Fibroblast of peridontal ligament (primary cell): ENCODE measurements around the gene PHF19.

Experiments used
- DNase-seq: peaks from one replicate; pipeline ENCODE4 v3.0.0-alpha.2; 2010; ENCODE audit errors: extremely low read depth

PHF19 gene

DNA sequence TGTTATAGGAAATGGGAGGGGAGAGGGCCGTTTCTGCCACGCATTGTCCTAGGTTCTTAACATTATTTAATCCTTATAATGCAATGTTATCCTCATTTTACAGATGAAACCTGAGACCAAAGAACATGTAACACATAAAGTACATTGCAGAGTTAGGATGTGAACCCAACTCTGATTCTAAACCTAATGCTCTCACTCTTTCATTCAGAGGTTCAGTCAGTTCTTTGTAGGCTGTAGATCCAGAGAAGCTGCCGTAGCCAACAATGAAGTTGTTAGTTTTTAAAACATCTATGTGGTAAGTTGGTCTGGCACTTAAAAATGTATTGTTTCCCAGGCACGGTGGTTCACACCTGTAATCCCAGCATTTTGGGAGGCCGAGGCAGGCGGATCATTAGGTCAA is 23.8 kb downstream of the PHF19 start:
- no peak for DNase-seq

DNA sequence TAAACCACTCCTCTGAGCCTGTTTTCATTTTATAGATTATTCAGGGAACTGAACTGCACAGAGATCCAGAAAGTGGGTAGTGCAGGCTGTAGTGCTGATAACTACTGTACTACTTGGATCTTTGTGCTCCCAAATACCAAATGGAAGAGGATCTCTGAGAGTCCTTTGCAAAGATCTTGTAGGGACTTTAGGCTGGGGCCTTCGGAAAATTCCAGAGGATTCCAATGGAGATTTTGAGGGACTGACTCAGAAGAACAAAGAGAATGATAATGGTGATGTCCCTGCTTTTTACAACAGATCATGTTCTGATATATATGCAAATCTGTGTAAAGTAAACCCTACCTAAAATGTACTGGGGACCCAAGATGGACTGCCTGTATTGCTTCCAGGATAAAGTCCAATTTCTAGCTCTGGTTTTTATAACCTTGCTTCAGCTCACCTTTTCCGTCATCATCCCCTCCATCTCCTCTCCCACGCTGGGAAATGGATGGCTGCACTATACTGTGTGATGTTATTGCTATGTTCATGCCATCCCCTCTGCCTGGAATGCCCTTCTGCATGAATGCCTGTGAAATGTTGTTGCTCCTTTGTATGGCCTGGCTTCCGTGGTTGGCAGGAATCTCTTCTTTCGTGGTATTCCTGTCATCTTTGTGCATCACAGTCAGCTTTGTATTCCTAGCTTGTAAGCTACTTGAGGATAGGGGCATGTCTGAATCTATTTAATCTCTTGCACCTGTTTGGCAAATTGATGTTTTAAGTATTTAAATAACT is 24.6 kb downstream of the PHF19 start:
- DNase-seq = no peak

DNA sequence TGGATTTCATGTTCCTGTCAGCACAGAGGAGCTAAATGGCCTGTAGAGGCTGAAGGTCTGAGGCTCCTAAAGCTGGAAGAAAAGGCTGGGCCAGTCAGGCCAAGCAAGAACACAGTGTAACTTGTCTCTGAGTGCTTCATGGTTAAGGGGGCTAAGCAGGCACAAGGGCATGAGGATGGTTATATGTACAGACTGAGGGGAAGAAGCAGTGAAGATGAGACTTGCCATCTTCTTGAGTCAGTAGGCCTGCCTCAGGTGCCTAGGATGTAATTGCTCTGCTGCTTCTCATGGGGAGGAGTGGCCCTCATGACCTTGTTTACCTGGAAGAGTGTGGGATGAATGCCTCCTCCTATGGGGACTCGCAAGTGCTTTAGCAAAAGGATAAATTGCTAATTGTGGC is 25.5 kb downstream of the PHF19 start:
- DNase-seq = no peak

DNA sequence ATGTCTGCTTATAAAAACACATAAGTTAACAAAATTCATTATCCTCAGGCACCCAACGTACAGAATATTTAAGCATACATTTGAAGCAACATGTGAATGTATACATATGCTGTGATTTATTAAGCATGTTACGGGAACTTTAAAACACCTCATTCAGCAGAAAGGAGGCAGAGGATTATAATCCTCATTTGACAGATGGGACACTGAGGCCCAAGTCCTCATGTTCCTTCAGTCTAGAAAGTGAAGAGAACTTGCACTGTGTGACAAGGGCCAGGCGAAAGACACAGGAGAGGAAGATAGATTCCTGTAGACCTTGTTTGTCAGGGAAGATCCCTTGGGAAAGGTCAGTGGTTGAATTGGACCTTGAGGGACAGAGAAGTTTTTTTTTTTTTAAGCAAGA is 26.7 kb downstream of the PHF19 start:
- DNase-seq = no peak

DNA sequence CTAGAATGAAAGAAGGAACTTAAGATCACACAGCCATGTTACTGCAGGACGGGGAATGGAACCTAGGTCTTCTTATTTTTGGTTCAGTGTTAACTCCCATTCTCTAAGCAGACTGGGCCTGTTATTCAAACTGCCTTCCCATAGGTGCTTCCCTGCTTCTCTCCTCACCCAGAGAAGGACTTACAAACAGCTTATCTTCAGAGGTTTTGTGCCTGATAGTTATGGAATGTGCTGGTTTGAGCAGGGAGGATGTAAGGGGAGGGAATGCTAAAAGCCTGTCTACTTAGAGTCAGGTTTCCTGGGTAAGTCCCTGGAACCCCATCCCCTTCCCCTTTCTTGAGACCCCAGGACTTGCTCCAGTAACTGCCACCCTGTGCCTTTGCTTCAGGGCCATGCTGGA is 30.1 kb downstream of the PHF19 start:
- no peak for DNase-seq

DNA sequence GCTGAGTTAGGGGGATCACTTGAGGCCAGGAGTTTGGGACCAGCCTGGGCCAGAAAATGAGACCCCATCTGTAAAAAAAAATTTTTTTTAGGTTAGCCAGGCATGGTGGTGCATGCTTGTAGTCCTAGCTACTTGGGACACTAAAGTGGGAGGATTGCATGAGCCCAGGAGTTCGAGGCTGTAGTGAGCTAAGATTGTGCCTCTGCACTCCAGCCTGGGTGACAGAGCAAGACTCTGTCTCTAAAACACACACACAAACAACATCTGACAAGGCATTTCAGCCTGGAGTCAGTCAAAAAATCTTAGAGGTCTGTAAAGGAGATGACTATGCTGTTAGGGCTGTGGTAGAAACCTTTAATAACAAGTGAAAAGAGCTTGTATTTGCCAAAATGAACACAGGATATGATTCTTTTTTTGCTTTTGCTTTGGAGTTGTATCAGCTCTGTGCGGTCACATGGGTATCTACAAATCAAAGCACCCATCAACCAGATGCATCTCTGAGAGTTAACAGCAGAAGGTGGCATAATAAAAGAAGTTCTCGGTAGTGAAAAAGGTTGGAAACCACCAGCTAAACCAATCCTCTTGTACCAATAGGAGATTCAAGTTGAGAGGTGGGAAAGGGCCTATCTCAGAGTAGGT is 30.6 kb downstream of the PHF19 start:
- DNase-seq = no peak

DNA sequence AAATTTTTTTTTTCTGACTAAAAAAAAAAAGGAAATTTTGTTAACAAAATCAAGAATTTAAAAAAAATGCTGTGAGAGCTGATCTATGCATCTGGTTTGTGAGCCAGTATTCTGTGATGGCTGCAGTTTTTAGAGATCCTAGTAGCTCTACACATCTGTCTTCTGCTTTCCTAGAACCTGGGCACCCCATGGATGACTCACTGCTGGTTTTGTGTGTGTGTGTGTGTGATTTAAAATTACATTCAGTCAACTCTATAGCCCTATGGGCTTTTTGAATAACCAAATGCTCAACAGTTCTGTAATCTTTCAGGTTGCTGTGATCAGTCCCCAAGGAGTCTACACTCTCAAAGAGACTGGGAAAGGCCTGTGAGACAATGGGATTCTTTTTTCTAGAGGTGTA is 31.7 kb downstream of the PHF19 start:
- DNase-seq = peak; percentile 21

DNA sequence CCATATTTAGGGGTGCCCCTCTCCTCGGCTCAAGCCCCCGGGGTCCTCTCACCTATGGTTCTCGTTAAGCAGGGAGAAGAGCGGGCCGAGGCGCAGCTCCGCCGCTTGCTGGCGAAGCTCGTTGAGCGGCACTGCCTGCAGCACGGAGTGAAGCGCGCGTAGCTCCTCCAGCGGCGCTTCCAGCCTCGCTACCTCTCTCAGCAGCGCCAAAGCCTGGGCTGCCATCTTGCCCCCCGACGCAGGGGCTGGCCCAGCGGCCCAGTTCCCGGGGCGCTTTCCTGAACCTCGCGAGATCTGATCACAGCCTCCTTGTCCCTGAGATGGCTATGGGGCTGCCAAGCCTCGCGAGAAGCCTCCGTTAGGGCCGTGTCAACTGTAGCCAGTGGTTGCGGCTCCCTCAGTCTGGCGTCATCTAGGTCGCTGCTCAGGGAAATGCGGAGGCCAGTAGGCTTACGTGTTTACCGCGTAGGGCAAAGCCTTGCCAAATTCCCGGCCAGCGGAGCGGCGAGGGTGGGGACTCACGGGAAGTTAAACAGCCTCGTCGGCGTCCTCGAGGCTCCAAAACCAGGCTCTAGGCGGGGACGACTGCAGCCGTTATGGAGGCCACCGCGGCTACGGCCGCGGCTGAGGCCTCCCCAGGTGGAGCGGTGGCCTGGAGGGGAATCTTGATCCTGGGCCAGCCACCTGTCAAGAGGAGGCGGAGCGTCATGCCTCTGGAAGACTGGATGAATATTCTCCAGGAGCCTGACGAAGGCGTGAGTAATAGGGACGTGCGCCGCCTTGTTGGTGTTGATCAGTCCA is 34.1 kb downstream of the PHF19 start, which contains the start of gene PSMD5:
TSS of gene PSMD5 (minus strand) at position 238 of the 801 bp plus-strand sequence. CDS start at position 225, 13 bp downstream.
- DNase-seq = peak; percentile 100

DNA sequence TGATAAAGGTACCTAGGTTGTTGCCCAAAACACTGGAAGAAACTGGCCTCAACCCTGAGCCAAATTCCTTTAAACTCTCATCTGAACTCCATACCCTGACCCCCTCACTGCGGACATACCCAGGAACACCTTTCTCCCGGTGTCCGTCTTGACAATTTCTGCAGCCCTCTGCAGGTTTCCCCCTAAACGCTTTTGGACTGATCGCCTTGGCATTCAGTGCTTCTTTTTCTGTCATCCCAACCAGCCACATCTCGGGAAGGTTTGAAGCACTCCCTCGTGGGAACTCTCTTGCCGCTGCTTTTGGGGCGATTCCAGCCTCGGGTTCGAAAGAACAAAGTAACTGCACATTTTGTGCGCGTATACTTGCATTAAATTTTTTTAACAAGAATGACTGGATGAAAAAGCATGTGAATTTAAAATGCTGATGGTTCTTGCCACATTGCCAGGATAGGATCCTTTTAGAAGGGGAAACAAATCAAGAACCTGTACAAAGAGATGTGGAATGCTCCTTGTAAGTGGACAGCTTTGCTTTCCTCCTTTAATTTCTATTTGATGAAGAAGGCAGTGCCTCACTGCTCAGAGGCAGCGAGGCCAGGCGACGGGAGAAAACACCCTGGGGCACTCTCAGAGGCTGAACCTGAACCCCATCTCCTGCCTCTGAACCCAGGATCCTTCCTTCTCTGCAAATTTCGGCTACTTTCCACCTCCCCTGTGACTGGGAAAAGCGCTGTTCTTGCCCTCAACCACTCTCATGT is 34.9 kb downstream of the PHF19 start:
- peak; percentile 34 for DNase-seq

DNA sequence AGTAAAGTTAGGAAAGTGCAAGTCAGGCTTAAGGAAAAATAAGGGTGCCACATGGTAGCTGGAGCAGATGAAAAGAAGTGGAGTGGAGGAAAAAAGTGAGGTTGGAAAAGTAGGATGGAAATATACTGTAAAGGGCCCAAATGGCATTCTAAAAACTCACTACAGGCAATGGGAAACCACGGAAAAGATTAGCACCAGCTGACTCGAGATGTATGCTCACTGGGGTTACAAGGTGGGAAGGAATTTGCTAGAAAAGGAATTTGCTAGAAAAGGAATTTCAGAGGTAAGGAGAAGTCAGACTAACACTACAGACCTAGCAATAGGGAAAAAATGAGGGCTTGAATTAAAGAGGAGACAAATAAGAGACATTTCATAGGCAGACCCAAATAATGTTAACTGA is 37.8 kb downstream of the PHF19 start:
- peak; percentile 11 for DNase-seq

DNA sequence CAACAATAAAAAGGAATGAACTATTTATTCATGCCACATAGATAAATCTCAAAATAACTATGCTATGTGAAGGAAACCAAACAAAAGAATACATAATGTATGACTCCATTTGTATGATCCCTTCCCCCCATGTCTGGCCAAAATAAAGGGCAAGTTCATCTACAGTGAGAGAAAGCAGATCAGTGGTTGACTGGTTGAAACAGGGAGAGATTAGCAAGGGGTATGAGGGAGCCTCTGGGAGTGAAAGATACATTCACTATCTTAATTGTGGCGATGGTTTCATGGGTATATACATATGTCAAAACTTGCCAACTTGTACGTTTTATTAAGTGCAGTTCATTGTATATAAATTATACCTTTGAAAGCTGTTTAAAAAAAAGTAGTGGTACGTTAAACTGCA is 39.1 kb downstream of the PHF19 start:
- no peak for DNase-seq

DNA sequence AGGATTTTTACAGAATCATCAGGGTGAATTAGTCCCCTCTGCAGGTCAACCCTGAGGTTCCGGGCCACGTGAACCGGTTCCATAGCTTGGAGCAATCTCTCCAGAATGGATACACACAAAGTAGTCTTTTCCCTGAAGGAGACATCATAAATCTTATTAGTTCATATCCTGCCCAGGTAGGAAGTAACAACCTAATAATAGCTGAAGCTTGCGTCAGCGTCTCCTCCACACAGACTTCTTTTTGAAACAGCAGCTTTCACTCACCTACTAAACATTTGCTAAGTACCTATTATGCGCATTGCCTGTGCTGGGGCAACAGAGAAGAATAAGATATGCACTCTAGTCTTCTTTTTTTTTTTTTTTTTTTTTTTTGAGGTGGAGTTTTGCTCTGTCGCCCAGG is 43.7 kb downstream of the PHF19 start:
- no peak for DNase-seq

DNA sequence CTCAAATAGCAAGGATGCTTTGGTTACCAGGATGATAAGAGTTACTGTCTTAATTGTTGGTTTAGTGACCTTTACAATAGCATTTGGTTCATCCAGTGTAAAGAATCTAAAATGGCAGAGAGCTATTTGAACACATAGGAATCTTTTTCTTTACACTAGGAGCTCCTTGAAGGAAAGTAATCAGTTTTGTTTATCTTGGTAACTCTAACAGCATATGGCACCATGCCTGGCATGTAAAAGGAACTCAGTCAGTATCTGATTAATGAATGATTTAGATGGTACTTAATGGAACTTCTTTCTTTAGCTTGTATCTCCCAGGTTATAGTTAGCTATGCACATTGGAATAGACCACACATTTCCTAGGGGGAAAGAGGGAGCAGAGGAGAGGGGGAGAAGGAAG is 44.2 kb downstream of the PHF19 start:
- DNase-seq = no peak

DNA sequence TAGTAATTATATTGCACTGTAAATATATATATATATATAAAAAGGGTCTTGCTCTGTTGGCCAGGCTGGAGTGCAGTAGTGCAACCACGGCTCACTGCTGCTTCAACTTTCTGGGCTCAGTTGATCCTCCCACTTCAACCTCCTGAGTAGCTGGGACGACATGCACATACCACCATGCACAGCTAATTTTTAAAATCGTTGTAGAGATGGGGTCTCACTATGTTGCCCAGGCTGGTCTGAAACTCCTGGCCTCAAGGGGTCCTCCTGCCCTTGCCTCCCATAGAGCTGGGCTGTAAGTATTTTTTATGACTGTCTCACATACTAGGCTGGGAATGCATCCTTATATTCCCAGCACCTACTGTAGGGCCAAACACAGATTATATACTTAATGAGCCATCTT is 46.1 kb downstream of the PHF19 start:
- DNase-seq = no peak

DNA sequence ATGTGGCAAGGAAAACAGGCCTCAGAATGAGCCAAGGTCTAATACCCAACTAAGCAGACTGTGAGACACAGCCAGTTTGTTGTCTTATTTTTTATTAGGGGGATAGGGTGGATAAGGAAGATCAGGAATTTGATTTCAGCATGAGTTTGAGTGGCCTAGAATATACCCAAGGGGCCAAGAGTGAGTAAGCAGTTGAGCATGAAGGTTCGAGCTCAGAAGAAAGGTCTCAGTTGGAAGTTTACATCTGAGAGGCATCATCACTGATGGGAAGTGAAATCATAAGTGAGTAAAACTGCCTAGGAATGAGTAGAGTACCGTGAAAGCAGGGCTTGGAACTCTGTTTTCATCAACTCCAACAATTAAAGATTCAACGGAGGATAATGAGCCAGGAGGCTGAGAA is 46.8 kb downstream of the PHF19 start:
- peak; percentile 58 for DNase-seq

DNA sequence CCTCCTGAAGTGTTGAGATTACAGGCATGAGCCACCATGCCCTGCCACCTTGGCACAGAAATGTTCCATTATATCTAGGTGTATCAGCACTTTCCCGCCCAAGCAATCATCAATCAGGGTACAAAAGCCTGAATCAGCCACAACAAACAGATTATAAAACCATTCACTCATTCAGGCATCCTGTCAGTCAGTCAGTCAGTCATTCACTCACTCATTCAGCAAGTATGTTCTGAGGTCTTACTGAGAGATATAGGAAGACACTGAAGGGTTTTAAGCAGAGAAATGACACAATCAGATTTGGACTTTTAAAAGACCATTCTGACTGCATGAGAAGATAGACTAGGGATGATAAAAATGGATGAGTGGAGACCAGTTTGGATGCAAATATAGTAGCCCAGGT is 47.3 kb downstream of the PHF19 start:
- no peak for DNase-seq

DNA sequence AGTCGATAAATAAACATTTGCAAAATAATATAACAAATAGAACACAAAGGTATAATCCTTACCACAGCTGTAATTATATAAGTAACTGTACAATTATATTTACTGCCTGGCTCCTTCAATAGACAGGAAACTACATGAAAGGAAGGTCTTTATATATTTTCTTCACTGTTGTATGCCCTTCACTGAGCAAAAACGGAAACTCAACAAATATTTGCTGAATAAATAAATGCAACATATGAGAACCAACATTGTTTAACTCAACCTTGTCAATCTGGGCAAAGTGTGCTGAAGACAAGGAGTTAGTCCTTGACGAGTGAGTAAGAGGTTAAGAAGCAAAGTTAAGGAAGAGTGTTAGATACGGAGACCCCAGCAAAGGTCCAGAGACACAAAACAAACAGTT is 56.9 kb downstream of the PHF19 start:
- no peak for DNase-seq

DNA sequence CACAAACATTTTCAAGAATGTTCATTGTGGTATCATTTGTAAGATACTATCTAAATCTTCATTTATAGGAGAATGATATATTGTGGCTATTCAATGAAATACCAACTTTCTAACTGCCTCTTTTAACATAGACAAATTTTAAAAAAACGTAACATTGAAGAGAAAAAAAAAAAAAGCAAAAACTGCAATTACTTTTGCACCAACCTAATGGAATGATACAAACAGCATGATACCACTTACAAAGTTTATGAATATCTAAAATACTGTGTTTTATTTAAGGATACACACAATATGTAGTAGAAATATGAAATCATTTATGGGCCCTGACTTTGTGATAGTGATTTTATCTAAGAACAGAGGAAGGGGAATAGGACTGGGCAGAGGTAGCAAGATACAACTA is 58.4 kb downstream of the PHF19 start:
- DNase-seq = no peak

DNA sequence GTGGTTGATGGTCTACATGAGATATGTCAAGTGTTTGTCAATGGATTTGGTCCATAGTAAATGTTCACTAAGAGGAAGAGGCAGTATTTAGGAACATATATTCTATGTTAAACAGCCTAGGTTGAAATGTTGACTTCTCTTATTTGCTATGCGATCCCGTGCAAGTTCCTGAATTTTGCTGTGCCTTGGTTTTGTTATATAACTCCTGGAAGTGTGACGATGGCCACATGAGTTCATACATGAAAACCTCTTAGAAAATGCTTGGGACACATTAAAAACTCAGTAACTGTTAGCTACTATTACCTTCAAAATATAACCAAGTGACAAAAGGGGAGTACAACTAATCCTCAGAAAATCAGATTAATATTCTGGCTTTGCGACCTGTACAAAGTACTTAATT is 61.9 kb downstream of the PHF19 start:
- DNase-seq = no peak

DNA sequence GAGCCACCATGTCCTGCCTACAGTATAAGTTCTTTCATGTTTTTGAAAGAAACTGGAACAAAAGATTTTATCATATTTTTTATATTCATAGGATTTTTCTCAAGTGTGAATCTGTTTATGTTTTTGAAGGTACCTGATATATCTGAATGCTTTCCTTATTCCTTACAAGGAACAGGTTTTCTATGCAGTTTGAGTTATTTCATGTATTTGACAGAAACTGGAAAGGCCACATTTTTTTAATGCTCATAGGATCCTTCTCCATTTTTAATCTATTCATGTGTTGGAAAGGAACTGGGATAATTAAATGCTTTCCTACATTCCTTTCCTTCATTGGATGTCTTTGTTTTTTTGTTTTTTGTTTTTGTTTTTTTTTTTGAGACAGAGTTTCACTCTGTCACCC is 68.1 kb downstream of the PHF19 start:
- no peak for DNase-seq

DNA sequence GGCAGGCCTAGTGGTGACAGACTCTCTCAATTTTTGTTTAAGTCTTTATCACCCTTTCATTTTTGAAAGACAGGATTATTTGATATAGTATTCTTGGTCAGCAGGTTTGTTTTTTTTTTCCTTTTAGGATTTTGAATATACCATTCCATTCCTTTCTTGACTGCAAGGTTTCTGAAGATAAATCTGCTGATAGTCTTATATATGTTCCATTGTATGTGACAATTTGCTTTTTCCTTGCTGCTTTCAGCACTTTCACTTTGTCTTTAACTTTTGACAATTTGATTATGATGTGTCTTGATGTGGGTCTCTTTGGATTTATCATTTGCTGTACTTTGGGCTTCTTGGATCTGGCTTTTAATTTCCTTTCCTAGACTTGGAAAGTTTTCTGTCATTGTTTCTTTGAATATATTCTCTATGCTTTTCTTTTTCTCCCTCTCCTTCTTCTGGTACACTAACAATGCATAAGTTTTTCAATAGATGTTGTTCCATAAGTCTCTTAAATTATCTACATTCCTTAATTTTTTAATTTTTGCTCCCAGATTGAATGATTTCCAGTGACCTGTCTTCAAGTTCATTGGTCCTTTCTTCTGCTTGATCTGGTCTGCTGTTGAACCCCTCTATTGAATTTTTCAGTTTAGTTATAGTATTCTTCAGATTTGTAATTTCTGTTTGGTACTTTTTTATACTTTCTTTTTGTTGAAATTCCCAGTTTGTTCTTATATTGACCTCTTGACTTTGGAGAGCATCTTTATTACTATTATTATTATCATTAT is 69.2 kb downstream of the PHF19 start:
- no peak for DNase-seq
